Liver (tissue), 9 donors: Measurements from ENCODE around the gene CPAMD8. TPM values are rescaled to one million over a fixed set of nuclear protein-coding genes. Genes with fewer than 3 reads are reported as not detected.

Experiments used
- DNase-seq: peaks from one replicate; pipeline ENCODE4 v3.0.0-alpha.2; 2017; ENCODE audit warnings: low spot score
- H3K27ac ChIP-seq, 2 donors: one replicate each; pipeline ENCODE4 v1.7.0; 2013; ENCODE audit warnings: inconsistent platforms in 2 of 2, low read length in 2 of 2, control low read depth in 1 of 2, low read depth in 1 of 2, mild to moderate bottlenecking in 1 of 2
- H3K27me3 ChIP-seq, 4 donors: one replicate each; pipeline versions ENCODE4 v1.6.1 to v1.7.0; 2013; ENCODE audit warnings: low read length in 3 of 4, inconsistent platforms in 1 of 4, mild to moderate bottlenecking in 1 of 4, moderate library complexity in 1 of 4; ENCODE audit not compliant: control insufficient read depth in 4 of 4, insufficient read depth in 4 of 4
- H3K36me3 ChIP-seq, 4 donors: one replicate each; pipeline versions ENCODE4 v1.6.1 to v1.7.0; 2013; ENCODE audit warnings: low read length in 3 of 4, mild to moderate bottlenecking in 3 of 4, low read depth in 1 of 4, moderate library complexity in 1 of 4; ENCODE audit not compliant: control insufficient read depth in 4 of 4, insufficient read depth in 3 of 4
- H3K4me1 ChIP-seq, 4 donors: one replicate each; pipeline versions ENCODE4 v1.6.1 to v1.7.0; 2013; ENCODE audit warnings: low read length in 3 of 4, mild to moderate bottlenecking in 3 of 4, moderate library complexity in 1 of 4; ENCODE audit not compliant: control insufficient read depth in 4 of 4, insufficient read depth in 4 of 4
- H3K4me3 ChIP-seq, 3 donors: one replicate each; pipeline versions ENCODE4 v1.6.1 to v1.7.0; 2013; ENCODE audit warnings: low read length in 3 of 3, control low read depth in 1 of 3, low read depth in 1 of 3, mild to moderate bottlenecking in 1 of 3
- H3K9ac ChIP-seq, 2 donors: one replicate each; pipeline ENCODE4 v1.7.0; 2013; ENCODE audit warnings: low read length in 2 of 2, mild to moderate bottlenecking in 2 of 2, moderate library complexity in 2 of 2, control low read depth in 1 of 2, low read depth in 1 of 2
- H3K9me3 ChIP-seq, 4 donors: one replicate each; pipeline versions ENCODE4 v1.6.1 to v1.7.0; 2013; ENCODE audit warnings: low read length in 3 of 4; ENCODE audit not compliant: control insufficient read depth in 4 of 4
- ATF3 ChIP-seq: IDR thresholded peaks from 2 replicates; pipeline ENCODE4 v1.6.1; 2016; ENCODE audit warnings: antibody characterized with exemption
- CTCF ChIP-seq: fragments of 150-350 bp; IDR thresholded peaks from 2 replicates; pipeline ENCODE4 v1.5.1; 2017; ENCODE audit warnings: improper control_type of control experiment, low read depth, low read length; ENCODE audit not compliant: missing input control
- EGR1 ChIP-seq, 2 donors: IDR thresholded peaks; 2 replicates each; pipeline ENCODE4 v1.6.1; 2016 to 2018; ENCODE audit warnings: antibody characterized with exemption in 2 of 2, low read depth in 2 of 2
- FOXA1 ChIP-seq: IDR thresholded peaks from 2 replicates; pipeline ENCODE4 v1.6.1; 2016; ENCODE audit warnings: antibody characterized with exemption
- FOXA2 ChIP-seq: IDR thresholded peaks from 2 replicates; pipeline ENCODE4 v1.6.1; 2016; ENCODE audit warnings: antibody characterized with exemption
- GABPA ChIP-seq, 2 donors: IDR thresholded peaks in 1 of 2; conservative IDR thresholded peaks in 1 of 2; 2 replicates each; pipeline ENCODE4 v1.6.1; 2016; ENCODE audit warnings: antibody characterized with exemption in 2 of 2, mild to moderate bottlenecking in 1 of 2, moderate library complexity in 1 of 2
- HNF4A ChIP-seq, 2 donors: conservative IDR thresholded peaks; 2 replicates each; pipeline ENCODE4 v1.6.1; 2016; ENCODE audit warnings: antibody characterized with exemption in 2 of 2, mild to moderate bottlenecking in 2 of 2
- HNF4G ChIP-seq: IDR thresholded peaks from 2 replicates; pipeline ENCODE4 v1.6.1; 2016; ENCODE audit warnings: antibody characterized with exemption
- JUND ChIP-seq, 2 donors: IDR thresholded peaks; 2 replicates each; pipeline ENCODE4 v1.6.1; 2016; ENCODE audit warnings: antibody characterized with exemption in 2 of 2
- MAX ChIP-seq: IDR thresholded peaks from 2 replicates; pipeline ENCODE4 v1.6.1; 2016; ENCODE audit warnings: antibody characterized with exemption
- NR2F2 ChIP-seq: IDR thresholded peaks from 2 replicates; pipeline ENCODE4 v1.6.1; 2016; ENCODE audit warnings: antibody characterized with exemption
- RAD21 ChIP-seq, 2 donors: IDR thresholded peaks; 2 replicates each; pipeline ENCODE4 v1.6.1; 2016; ENCODE audit warnings: antibody characterized with exemption in 2 of 2, mild to moderate bottlenecking in 2 of 2
- REST ChIP-seq: IDR thresholded peaks from 2 replicates; pipeline ENCODE4 v1.6.1; 2016; ENCODE audit warnings: antibody characterized with exemption, mild to moderate bottlenecking
- RXRA ChIP-seq, 2 donors: IDR thresholded peaks; 2 replicates each; pipeline ENCODE4 v1.6.1; 2017 to 2018; ENCODE audit warnings: antibody characterized with exemption in 2 of 2, mild to moderate bottlenecking in 1 of 2
- SP1 ChIP-seq: IDR thresholded peaks from 2 replicates; pipeline ENCODE4 v1.6.1; 2018; ENCODE audit warnings: antibody characterized with exemption, mild to moderate bottlenecking
- TAF1 ChIP-seq: conservative IDR thresholded peaks from 2 replicates; pipeline ENCODE4 v1.6.1; 2016; ENCODE audit warnings: antibody characterized with exemption, mild to moderate bottlenecking
- YY1 ChIP-seq: IDR thresholded peaks from 2 replicates; pipeline ENCODE4 v1.6.1; 2016; ENCODE audit warnings: antibody characterized with exemption, mild to moderate bottlenecking
- ZBTB33 ChIP-seq: IDR thresholded peaks from 2 replicates; pipeline ENCODE4 v1.6.1; 2016; ENCODE audit warnings: antibody characterized with exemption
- WGBS: extraction: QIAGEN DNeasy Blood & Tissue Kit; methylation state at CpG from one replicate; pipeline ENCODE4 v1.1.7; 2013; 5-methylcytosine and 5-hydroxymethylcytosine counted together
- polyA plus RNA-seq, 2 donors: library from polyadenylated mRNA; stranded (reverse) in 1 of 2; unstranded in 1 of 2; fragments of 200-250 nt in 1 of 2; fragments of >200 nt in 1 of 2; fragmentation: Nextera tagmentation in 1 of 2; extraction: Ambion mirVana in 1 of 2; gene quantifications; one replicate each; pipeline versions ENCODE4 v1.2.1 to v1.2.3, GENCODE V29; 2013 to 2015
- total RNA-seq, 2 donors: library from RNA; depleted of rRNA; stranded (reverse); fragments of >200 nt; gene quantifications; one replicate each; pipeline ENCODE4 v1.2.3, GENCODE V29; 2014
- donor health status: healthy.
- donor health status: healthy.
- donor health status: healthy.
- donor health status: healthy.
- donor health status: healthy.

Gene CPAMD8
- total and polyA plus RNA-seq, 4 donors, result 0.92 to 1.4 (median 1.1) TPM

- no peak for DNase-seq
- Histone ChIP-seq H3K36me3 (no peaks in the 10 kb centered on the region), H3K9ac (no peak overlapping the region), H3K27ac (no peak overlapping the region), H3K27me3 (no peaks in the 10 kb centered on the region), H3K9me3 (no peaks in the 10 kb centered on the region), H3K4me3 (no peak overlapping the region), H3K4me1 (no peaks in the 10 kb centered on the region)
- TF ChIP-seq ZBTB33 (no peak), HNF4A (conservative IDR thresholded peaks at IDR 0.05) (no peak), YY1 (no peak), ATF3 (no peak), FOXA2 (no peak), RAD21 (IDR thresholded peaks at IDR 0.05) (no peak), RXRA (IDR thresholded peaks at IDR 0.05) (no peak), REST (no peak), TAF1 (no peak), MAX (no peak), EGR1 (IDR thresholded peaks at IDR 0.05; ENCODE audit: low read depth in 2 of 2) (no peak), HNF4G (no peak), FOXA1 (no peak), NR2F2 (no peak), SP1 (no peak), JUND (IDR thresholded peaks at IDR 0.05) (no peak), GABPA (IDR thresholded peaks at IDR 0.05 in 1 of 2, conservative IDR thresholded peaks at IDR 0.05 in 1 of 2) (no peak), CTCF (no peak)
- 79% methylated on average over 15 of the region's 15 CpGs for WGBS
Observed at GRCh38 chr19:16977306-16977705, 49.3 kb downstream of the CPAMD8 start.

GRCh38 chr19:16976446-16976845 is 50.2 kb downstream of the CPAMD8 start:
- WGBS, result 87% methylated on average over 5 of the region's 5 CpGs
- H3K9ac ChIP-seq, result no peak overlapping the region
- no peak for DNase-seq
- no peaks in the 10 kb centered on the region for H3K27me3 ChIP-seq
- no peaks in the 10 kb centered on the region for H3K9me3 ChIP-seq
- TF ChIP-seq FOXA2, result no peak
- TF ChIP-seq GABPA (IDR thresholded peaks at IDR 0.05 in 1 of 2, conservative IDR thresholded peaks at IDR 0.05 in 1 of 2), result no peak
- TF ChIP-seq ZBTB33, result no peak
- TF ChIP-seq RXRA (IDR thresholded peaks at IDR 0.05), result no peak
- TF ChIP-seq TAF1, result no peak
- no peaks in the 10 kb centered on the region for H3K4me1 ChIP-seq
- no peak overlapping the region for H3K27ac ChIP-seq
- no peak overlapping the region for H3K4me3 ChIP-seq
- H3K36me3 ChIP-seq, result no peaks in the 10 kb centered on the region
